Measurements from ENCODE around the gene SEC14L1. TPM values are rescaled to one million over a fixed set of nuclear protein-coding genes. Genes with fewer than 3 reads are reported as not detected.
A peak's percentile ranks its signal among the peaks of the same experiment; 100 is the strongest.

Gene SEC14L1
- total RNA-seq, 1 experiment from 2014 or later = 48.1 TPM

DNA sequence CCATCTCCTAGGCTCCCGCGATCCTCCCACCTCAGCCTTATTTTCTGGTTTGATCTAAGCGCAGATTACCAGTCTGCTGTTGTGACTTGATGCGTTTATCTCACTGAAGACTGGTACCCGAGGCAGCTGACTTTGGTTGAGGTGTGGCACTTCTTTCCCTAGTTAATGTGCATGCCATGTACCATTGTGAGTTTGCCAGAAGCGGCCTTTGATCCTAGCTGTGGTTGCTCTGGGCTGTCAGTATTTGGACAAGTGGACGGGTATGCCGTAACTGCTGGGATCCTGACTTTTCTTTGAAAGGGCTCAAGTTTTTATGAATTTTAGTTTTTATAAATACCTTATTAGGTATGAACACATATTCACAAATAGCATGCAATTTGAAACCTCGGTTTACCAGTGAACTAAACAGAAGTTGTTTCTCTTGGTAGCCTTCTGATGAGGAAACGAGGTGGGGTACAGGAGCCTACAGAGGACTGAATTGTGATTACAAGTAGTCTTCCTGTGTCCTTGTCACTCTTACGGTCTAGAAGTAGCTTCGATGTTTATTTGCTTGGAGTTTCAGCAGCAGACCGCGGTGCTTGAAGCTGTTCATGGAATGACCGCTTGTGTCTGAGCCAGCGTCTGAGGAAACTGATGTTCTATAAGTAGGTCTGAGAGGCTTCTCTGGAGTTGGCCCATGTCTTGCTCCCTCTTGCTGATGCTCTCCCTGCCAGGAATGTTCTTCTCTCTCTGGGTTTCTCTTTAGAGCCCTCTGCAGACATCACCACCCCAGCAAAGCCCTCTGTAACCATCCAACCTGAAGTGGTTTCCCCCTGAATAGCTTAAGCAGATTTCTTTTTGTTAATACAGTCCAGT is 40.0 kb downstream of the SEC14L1 start:
- DNase-seq (ENCODE audit: low spot score) = no peak
- in situ Hi-C loops (cut with HindIII; ENCODE audit: low sequenced_read_pairs) = no loop called here

DNA sequence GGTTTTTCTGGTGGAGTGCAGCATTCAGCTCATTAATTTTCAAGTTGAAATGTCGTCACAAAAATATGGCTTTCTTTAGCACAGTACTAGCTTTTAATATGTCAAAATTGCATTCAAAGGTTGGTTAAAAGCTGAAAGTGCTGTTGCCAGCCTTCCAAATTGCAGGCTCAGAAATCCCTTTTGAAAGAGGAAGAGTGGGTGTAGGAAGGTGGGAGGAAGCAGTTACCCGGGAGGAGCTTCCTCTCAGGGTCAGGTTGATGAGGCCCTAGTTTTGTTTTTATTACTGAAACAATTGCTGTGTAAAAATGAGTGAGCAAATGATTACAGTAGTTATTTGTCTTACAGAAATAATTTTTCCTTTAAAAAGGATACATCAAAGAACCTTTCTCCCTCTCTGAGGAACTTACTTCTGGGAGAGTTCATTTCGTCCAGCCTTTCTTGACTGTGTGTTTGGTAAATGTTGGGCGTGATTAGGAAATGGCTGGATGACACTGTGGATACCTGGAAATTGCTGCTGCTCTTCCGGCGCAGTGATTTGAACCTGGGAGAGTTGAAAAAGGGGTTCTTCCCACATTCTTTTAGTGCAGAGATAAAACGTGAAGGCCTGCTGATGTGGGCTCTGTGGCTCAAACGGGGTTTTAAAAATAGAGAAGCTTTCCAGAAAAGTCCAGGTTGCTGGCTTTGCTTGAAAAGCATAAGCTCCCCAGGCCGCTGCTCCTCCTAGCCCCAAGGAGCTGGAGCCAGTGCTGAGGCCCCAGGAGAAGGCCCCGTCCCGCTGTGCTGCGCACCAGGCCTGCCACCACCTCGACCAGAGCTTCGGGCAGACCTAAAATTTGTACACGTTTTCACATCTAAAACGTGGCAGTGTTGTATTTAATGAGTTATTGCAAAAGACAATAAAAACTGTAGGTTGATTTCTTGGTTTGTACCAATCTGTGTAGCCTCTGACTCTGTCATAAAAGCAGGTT is 41.7 kb downstream of the SEC14L1 start:
- in situ Hi-C loops (cut with HindIII; ENCODE audit: low sequenced_read_pairs) = no loop called here

DNA sequence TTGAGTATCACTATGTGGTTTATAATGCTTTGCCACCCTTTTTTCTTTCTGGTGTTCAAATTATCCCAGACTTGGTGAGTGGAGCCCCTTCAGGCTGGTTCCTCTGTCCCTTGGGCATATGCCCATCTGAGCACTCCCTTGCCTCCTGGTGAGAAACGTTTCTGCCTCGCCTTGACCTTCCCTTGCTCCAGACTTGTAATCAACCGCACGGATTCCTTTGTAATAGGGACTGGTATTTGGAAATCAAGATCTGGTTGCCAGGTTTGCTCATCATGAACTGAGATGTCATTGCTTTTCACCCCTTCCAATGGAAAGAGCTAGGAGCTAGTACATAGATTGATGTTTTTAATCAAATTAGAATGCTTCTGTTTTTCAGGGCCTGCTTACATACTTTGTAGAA is 43.7 kb downstream of the SEC14L1 start:
- in situ Hi-C loops (cut with HindIII; ENCODE audit: low sequenced_read_pairs) = no loop called here
- no peak for DNase-seq (ENCODE audit: low spot score)

More for the DNA sequence above, 41.7 kb downstream of the SEC14L1 start:
- no peak for DNase-seq (ENCODE audit: low spot score)

DNA sequence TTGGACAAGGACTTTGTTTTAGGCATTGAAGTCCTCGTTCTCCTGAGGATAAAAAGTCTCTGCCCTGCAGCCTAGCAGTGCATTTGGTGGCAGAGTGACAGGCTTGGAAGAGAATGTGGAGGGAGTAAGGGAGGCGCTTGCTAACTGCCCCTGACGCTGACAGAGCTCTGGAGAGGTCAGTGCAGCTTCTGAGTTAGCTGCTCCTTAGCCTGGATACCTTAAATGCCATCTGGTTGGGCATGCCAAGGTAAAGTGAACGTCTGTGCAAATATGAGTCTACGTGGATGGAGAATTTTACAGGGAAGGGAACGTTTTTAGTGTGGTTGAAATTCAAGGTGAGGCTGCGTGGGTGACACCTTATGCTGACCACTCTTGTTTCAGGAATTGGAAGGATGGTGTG is 44.4 kb downstream of the SEC14L1 start:
- peak; percentile 77 for DNase-seq (ENCODE audit: low spot score)
- in situ Hi-C loops (cut with HindIII; ENCODE audit: low sequenced_read_pairs) = no loop called here

DNA sequence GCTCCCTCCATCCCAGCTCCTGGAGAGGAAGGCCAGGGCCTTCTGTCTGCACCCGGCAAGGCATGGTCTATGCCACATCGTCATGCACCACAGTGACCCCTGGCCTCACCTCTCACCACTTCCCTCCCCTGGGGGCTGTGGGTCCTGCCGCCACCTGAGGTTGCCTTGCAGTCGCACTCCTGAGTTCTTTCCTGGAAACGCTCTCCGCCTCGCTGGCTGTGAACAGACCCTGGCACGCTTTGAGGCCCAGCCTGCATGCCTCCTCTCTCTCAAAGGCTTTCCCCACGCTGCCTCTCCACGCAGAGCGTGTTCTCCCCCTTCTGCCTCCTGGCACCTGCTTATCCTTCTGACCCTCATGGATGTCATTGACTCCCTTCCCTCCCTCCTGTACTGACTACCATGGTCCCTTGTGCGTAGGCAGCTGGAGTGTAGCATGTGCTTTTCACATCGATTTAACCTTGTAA is 45.4 kb downstream of the SEC14L1 start:
- in situ Hi-C loops (cut with HindIII; ENCODE audit: low sequenced_read_pairs) = no loop called here
- DNase-seq (ENCODE audit: low spot score) = peak; percentile 78

DNA sequence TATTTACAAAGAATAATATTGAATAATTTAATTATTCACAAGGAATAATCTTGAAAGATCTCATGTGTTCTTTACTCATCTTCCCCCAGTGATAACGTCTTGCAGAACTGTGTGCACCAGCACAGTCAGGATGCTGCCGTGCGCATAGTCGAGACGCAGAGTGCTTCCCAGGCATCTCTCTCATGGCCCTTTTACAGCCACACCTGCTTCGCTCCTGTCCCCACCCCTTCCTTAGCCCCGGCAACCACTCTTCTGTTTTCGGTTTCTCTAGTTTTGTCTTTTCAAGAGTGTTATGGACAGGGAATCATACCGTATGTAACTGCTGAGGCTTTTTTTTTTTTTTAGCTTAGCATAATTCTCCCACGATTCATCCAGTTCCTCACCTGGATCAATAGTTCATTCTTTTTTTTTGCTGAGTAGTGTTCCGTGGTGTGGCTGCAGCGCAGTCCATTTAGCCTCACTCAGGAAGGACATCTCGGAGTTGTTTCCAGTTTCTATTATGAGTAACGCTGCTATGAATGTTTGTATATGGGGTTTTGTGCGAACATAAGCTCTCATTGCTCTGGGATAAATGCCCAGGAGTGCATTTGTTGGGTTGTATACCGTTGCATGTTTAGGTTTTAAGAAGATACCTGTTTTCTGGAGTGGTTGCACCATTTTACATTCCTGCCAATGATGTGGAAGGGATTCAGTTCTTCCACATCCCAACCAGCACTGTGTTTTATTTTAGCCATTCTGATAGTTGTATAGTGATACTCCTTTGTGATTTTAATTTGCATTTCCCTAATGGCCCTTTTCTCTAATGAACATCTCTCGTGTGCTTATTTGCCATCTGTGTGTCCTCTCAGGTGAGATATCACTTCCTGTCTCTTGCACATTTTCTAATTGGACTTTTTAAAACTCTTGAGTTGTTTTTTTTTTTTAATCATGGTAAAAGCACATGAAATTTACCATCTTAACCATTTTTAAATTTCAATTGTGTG is 47.6 kb downstream of the SEC14L1 start:
- in situ Hi-C loops (cut with HindIII; ENCODE audit: low sequenced_read_pairs) = no loop called here
- DNase-seq (ENCODE audit: low spot score) = peak; percentile 55

DNA sequence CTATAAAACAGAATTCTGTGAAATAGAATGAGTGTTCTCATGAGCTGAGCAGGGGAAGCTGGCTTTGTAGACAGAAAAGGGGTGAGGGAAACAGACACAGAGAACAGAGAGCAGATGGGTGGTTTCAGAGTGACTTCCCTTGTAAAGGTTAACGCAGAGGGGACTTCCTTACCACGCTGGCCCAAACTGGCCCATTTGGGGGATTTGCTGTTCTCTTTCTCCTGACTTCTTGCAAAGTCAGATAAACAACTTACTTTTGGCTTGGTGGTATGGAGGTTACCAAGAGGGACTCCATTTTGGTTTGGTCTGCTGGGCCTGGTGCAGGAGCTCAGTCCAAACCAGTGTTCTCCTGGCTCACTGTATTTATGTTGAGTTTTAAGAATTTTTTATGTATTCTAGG is 48.4 kb downstream of the SEC14L1 start:
- in situ Hi-C loops (cut with HindIII; ENCODE audit: low sequenced_read_pairs) = no loop called here
- DNase-seq (ENCODE audit: low spot score) = peak; percentile 51

DNA sequence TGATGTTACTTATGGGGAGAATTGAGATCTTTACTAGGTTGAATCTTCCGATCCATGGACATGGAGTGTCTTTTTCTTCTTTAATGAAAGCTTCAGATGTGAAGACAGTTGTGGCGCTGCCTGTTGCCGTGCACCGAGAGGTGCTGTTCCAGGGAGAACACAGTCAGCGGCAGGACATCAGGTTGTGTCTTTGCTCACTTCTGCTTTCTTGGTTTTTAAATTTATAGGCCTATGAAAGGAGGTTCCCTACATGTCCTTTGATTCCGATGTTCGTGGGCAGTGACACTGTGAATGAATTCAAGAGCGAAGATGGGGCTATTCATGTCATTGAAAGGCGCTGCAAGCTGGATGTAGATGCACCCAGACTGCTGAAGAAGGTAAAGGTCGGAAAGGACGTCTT is 49.8 kb downstream of the SEC14L1 start:
- no peak for DNase-seq (ENCODE audit: low spot score)
- in situ Hi-C loops (cut with HindIII; ENCODE audit: low sequenced_read_pairs) = no loop called here

DNA sequence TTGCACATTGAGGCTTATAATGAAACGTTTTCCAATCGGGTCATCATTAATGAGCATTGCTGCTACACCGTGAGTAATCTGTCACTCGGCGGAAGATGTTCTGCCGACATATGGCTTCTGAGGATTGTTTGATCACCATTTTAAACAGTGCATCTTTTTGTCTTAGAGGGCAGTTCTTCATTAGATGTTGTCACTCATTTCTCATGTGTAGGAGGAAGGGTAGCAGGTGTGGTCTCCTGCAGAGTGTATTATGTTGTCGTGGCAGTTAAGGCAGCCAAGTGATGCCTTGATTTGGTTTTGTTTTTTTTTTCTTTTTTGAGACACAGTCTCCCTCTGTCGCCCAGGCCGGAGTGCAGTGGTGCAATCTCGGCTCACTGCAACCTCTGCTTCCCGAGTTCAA is 50.5 kb downstream of the SEC14L1 start:
- in situ Hi-C loops (cut with HindIII; ENCODE audit: low sequenced_read_pairs) = no loop called here
- peak; percentile 86 for DNase-seq (ENCODE audit: low spot score)

DNA sequence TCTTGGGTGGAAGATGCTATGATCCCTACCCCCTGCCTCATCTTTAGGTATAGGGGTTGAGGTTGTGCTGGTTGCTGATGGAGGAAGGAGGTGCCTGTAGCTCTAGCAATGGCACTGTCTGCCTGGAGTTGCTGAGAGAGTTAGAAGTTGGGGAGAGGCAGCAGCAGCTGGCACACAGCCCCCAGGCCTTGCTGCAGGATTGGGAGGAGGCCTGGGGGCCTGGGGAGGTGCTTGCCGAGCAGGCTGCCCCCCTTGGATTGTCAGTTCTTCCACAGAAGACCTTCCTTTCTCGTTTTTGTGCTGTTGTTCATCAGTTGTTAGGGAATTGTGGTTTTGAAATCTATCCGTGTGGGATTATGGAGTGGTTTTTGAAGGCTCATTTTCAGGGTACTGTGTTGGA is 52.9 kb downstream of the SEC14L1 start:
- in situ Hi-C loops (cut with HindIII; ENCODE audit: low sequenced_read_pairs) = no loop called here
- no peak for DNase-seq (ENCODE audit: low spot score)

DNA sequence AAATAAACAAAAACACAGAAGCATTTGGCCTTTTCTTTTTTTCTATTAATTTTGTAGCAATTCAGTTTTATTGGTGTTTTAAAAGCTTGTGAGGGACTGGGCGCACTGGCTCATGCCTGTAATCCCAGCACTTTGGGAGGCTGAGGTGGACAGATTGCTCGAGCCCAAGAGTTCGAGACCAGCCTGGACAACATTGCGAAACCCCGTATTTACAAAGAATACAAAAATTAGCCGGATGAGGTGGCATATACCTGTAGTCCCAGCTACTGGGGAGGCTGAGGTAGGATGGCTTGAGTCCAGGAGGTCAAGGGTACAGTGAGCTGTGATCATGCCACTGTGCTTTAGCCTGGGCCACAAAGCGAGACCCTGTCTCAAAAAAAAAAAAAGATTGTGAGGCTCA is 53.4 kb downstream of the SEC14L1 start:
- in situ Hi-C loops (cut with HindIII; ENCODE audit: low sequenced_read_pairs) = no loop called here
- no peak for DNase-seq (ENCODE audit: low spot score)

DNA sequence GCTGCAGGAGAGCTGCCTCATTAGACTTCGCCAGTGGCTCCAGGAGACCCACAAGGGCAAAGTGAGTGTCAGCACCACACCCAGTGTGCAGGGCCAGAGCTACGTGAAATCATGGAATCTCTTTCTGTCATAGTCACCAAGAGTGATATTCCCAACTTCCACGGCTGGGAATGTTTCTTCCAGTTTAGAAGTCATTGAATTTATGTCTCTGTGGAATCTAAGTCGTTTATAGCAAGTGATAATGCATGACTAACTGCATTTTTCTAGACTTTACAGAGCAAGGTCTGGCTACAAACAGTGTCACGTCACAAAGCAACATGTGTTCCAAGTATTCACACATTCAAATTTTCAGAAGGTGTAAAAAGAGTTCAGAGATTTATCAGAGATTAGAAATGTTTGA is 55.5 kb downstream of the SEC14L1 start:
- no peak for DNase-seq (ENCODE audit: low spot score)
- in situ Hi-C loops (cut with HindIII; ENCODE audit: low sequenced_read_pairs) = no loop called here

DNA sequence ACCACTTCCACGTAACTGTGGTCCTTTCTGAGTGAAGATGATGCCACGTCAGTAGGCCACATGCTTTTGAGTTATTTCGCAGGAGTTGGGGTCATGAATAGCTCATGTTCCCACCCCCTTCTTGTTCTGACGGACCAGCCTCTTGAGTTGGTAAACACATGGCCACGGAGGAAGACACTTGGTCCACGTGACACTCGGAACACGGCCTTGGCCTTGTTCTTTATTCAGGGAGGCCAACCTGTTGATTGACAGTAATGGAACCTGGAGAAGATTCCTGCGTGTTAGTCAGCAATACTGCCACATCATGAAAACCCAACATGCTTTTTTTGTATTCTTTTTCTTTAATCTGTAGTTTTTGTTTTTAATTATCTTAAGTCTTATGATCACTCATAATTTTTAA is 56.3 kb downstream of the SEC14L1 start:
- in situ Hi-C loops (cut with HindIII; ENCODE audit: low sequenced_read_pairs) = no loop called here
- DNase-seq (ENCODE audit: low spot score) = no peak

DNA sequence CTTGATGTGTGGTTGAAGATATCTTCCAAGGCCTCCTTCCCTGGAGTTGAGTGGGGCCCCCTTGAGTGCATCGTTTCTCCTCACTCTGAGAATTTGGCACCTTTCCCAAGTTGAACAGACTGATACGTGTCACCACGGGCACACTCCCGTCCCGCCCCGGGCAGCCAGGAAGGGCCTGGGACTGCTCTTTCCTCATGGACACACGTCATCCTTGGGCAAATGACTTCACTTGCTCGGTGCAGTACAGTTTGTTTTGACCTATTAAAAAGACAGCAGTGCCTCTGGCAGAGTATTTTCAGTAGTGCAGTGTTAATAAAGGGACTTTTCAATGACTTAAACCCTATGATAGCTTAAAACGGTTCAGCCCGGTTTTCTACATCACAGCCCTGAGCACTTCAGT is 59.9 kb downstream of the SEC14L1 start:
- peak; percentile 37 for DNase-seq (ENCODE audit: low spot score)

DNA sequence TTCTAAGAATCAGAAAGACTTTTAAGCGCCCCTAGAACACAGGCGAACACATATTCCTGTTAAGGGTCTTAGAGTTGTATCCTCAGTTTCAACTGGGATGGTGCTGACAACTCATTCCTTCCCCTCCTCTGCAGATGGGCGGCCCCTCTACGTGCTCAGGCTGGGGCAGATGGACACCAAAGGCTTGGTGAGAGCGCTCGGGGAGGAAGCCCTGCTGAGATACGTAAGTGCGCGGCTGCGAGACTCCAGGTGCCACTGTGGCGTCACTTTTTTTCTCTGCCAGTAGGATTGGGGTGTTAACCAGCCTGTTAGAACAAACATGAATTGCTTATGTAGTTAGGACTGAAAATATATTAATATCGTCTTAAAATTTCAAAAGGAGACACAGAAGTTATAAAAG is 62.7 kb downstream of the SEC14L1 start:
- no peak for DNase-seq (ENCODE audit: low spot score)
- in situ Hi-C loops (cut with HindIII; ENCODE audit: low sequenced_read_pairs) = no loop called here

More for the DNA sequence above, 59.9 kb downstream of the SEC14L1 start:
- in situ Hi-C loops (cut with HindIII; ENCODE audit: low sequenced_read_pairs) = no loop called here

DNA sequence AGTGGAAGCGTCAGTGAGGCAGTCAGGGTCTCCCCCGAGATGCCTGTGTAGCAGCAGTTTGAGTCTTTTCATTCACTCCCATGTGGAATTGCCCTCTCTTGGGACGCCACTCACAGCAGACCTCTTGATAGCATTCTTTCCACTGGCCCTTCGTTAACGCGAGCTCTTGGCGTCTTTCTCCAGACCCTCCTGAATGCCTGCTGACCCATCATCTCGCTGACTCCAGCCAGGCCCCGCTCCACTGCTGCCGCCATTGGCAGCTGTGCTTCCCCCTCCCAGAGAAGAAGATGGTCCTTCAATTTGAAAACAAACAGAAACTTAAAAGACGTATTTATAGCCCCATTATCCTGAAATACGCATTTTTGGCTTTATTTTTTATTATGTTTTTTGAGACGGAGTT is 63.1 kb downstream of the SEC14L1 start:
- in situ Hi-C loops (cut with HindIII; ENCODE audit: low sequenced_read_pairs) = no loop called here
- DNase-seq (ENCODE audit: low spot score) = no peak

DNA sequence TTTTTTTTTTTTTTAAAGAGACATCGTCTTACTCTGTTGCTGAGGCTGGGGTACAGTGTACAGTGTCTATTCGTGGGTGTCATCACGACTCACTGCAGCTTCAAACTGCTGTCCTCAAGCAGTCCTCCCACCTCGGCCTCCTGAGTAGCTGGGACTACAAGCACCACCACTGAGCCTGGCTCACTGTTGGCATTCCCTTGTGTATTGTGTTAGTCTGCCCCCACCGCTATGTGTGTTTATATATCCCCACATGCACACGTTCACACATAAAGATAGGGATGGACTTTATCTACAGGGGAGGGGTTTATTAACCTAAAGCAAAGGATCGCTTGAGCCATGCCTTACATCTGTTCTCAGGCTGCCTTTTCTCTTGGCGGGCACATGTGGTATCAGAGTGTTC is 63.8 kb downstream of the SEC14L1 start:
- DNase-seq (ENCODE audit: low spot score) = no peak
- in situ Hi-C loops (cut with HindIII; ENCODE audit: low sequenced_read_pairs) = no loop called here

DNA sequence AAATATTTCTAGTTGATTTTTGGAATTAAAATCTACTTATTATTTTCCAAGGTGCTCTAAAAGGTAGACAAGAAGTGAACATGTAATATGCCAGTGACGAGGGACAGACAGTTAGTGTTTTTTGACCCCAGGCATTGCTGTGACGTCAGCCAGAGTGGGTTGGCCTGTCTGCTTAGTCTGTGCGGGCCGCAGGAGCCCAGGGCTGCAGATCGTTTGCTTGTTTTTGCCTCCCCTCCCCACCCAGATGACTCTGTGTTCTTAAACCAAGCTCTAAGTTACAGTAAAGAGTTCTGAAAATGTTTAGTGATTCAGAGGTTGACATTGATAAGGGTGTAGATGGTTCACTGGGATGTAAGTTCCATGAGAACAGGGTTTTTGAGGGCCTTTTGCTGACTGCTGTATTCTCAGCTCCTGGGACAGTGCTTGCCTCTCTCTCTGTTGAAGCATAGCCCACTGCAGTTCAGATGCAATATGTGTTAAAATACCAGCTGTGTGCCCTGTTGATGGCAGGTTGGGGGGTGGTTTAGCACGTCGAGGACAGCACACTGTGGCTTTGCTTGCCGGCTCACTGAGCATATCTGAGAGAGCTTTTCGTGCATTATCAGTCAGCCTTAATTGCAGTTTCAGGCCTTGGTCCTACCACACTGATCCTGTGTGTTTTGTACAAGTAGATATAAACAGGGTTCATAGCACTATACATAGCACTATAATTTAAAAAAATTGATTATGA is 64.8 kb downstream of the SEC14L1 start:
- no peak for DNase-seq (ENCODE audit: low spot score)
- in situ Hi-C loops (cut with HindIII; ENCODE audit: low sequenced_read_pairs) = no loop called here
